Activated naive CD4-positive, alpha-beta T cell treated with Interleukin-2 at 50 U/mL for 16 hours (primary cell): ENCODE results near the gene KLHL26.
"Not testable (repeated sequence)": the region's sequence is repeated elsewhere in the genome, so short reads cannot be mapped to it uniquely, and the experiment has no call there.

Source experiments
- DNase-seq: peaks from one replicate; pipeline ENCODE4 v3.0.0-alpha.2; 2020

The KLHL26 gene, protein sequence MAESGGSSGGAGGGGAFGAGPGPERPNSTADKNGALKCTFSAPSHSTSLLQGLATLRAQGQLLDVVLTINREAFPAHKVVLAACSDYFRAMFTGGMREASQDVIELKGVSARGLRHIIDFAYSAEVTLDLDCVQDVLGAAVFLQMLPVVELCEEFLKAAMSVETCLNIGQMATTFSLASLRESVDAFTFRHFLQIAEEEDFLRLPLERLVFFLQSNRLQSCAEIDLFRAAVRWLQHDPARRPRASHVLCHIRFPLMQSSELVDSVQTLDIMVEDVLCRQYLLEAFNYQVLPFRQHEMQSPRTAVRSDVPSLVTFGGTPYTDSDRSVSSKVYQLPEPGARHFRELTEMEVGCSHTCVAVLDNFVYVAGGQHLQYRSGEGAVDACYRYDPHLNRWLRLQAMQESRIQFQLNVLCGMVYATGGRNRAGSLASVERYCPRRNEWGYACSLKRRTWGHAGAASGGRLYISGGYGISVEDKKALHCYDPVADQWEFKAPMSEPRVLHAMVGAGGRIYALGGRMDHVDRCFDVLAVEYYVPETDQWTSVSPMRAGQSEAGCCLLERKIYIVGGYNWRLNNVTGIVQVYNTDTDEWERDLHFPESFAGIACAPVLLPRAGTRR

DNA sequence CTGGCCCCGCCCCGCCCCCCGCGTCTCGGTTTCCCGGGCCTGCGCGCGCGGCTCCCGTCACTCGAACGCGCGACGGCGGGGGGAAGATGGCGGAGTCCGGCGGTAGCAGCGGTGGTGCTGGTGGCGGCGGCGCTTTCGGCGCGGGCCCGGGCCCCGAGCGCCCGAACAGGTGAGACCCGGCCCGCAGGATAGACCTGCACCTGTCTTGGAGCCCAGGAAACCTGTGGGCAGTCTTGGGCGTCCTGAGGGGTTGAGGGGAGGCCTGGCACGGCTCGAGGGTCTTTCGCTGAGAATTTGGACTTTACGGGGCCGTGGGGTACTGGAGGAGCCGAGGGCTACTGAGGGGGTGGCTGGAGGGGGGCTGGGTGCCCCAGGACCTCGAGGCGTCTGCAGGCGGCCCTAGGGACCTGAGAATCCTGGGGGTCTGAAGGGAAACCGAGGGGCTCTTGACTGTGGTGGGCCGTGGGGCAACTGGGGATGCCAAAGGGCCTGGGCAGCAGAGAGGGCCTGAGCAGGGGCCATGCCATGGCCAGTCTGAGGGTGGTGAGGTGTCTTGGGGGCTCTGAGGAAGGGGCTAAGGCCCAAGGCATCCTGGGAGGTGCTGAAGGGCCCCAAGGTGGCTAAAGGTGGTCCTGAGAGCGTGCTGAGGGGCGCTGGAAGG, at the start of gene KLHL26:
Gene KLHL26, plus strand, starts transcription at position 60 of the 661 bp plus-strand sequence. Its CDS starts 27 bp downstream, at position 87.
- no peak for DNase-seq

DNA sequence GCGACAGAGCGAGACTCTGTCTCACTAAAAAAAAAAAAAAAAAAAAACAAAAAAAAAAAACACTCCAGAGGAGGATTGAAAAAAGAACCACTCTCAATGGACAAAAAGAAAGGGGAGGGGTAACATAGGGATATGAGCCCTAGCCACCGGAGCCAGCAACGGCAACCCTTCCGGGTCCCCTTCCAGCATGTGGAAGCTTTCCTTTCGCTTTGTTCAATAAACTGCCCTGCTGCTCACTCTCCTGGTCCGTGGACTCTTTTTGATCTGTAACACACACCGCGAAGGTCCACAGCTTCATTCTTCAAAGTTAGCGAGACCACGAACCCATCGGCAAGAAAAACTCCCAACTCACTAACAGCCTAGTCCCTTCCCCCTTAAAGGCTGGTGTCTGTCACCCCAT, 49.3 kb upstream of the KLHL26 start:
- DNase-seq, result no peak

DNA sequence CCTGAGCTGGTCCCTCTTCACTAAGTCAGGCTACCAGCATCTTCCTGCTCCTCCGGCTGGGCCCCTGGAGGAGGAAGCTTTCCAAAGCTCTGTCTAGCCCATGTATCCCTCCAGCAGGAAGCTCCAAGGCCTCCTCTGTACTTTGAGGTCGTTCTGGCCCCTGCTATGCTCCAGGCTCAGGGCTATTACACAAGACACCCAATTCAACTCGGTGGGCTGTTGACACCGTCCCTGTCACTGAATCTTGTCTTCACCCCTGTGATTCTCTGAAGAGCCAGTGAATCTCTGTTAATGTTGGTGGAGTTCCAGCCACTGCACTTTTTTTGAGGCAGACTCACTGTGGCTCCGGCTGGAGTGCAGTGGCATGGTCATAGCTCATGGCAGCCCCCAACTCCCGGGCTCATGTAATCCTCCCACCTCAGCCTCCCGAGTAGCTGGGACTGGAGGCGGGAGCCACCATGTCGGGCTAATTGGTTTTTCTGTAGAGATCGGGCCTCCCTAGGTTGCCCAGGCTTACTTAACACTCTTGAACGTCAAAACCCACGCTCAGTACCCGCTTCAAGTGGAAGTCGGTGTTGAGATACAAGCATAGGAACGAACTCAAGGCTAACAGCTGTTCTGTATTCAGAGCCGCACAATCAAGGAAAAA, 48.7 kb upstream of the KLHL26 start:
- DNase-seq, result no peak

DNA sequence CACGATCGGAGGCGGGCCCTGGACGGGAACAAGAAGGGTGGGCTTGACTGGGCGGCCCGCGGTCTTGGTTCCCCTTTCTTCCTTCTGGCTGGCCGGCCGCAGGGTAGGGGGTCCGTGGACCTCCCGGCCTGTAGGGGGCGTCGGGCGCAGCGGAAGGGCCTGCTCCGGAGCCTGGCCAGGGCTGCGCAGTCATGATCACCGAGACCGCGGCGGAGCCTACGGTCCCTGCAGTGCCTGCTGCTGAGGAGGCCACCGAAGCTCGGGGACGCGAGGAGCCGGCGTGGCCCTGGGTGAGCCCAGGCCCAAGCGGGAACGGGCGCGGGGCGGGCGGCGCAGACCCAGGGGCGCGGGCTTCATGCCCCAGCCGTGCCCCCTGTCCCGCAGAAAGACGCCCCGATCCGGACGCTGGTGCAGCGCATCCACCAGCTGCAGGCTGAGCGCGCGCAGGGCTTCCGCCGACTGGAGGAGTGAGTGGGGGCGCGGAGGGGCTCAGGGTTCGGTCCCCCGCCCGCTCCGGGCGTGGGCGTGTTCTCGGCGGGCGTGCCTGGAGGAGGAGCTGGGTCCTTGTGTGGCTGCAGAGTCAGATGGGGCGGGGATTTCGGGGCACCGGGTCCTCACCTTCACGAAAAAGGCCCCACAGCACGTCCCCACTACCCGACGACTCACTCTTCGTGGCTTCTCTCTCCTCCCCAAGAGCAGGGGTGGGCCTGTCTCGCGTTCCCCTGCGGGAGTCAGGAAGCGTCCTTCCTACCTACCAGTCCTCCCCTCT, 48.0 kb upstream of the KLHL26 start, which contains the start of gene REX1BD:
Gene REX1BD, plus strand, starts transcription at position 188 of the 769 bp plus-strand sequence. Its CDS starts 4 bp downstream, at position 192.
- DNase-seq, result peak; percentile 87

DNA sequence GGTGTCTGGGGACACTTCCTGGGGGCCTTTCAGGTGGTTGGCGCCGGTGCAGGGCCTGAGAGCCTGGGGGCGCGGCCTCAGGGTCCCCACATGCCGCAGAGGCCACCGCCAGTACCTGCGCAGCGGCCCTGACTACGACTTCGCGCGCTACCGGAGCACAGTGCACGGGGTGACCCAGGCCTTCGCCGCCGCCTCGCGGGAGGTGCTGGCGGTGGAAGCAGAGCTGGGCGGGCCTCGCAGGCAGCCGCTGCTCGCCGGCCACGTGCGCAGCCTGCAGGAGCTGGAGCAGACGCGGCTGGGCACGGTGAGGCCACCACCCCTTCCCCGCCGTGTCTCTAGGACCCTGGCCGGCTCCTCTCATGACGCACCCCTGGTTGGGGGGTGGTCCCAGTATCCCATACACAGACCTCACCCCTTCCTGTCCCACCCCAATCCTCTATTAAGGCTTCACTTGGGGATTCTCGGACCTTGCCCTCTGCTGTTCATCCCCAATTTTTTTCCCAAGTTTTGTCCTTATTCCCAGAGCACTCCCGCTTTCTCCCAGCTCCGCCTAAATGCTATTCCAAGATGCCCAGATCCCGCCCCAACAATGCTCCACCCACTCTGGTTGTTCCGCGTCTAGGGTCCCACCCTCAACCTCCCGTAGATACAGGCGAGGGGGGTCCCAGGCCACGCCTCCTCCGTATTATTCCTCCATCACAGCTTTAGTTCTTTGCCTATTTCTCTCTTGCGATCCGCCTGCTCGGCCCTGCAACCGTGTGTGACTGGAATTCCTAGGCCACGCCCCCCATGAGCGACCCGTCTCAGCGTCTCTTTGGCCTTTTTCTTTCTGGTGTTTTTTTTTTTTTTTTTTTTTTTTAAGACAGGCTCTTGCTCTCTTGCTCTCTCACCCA, 47.2 kb upstream of the KLHL26 start:
- DNase-seq, result peak; percentile 74

DNA sequence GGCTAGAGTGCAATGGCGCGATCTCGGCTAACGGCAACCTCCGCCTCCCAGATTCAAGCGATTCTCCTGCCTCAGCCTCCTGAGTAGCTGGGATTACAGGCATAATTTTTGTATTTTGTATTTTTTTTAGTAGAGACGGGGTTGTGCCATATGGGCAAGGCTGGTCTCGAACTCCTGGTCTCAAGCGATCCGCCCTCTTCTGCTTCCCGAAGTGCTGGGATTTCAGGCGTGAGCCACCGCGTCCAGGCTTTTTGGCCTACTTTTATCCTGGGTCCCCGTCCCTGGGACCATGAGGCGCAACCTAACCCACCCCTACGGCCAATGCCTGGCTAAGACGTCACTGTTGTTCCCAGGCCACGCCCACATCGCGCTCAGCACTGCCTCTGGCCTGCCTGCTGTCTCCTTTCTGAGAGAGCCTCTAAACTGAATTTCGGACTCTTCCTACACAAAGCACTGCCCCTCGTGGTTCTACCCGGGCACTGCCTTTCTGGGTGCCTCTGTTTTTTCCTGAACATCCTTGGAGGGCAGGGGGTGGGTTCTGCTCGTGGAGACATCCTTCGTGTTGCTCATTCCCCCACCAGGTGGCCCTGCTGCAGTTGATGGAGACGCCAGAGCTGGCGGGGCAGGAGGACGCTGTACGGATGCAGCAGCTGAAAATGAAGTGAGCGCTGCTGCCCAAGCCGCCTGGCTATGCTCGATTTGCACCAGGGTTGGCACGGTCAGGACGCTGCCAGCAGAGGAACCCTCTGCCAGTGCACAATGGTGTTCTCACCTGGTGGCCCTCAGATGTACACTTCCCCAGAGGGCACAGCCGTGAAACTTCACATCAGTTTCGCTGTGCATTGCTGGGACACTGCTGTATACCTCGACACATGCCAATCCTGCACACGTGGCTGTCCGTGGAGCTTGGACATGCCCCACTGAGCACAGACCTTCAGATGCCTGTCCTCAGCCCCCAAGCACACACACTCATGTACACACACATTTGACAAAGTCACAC, 46.3 kb upstream of the KLHL26 start:
- DNase-seq, result no peak

DNA sequence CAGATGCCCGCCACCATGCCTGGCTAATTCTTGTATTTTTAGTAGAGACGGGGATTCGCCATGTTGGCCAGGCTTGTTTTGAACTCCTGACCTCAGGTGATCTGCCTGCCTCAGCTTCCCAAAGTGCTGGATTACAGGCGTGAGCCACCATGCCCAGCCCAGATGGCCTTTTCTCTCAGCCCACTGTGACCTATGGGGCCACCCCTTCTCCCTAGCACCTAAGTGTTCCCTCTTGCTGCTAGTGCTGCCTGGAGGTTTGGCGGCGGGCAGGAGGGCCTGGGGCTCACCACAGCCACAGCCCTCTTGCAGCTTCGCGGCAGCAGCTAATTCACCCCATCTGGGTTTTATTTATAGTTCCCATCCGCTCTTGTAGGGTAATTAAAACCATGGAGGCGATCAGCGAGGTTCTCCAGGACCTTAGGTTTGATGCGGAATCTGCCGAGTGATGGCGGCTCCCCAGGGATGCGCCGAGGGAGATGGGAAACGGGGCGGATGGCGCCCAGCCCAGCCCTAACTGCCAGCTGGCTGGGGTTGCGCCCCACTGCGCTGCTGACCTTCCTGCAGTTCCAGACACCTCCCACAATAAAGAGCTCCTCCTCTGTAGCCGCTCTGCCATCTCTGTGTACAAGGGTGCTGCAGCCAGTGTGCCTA, 45.0 kb upstream of the KLHL26 start:
- DNase-seq, result no peak

DNA sequence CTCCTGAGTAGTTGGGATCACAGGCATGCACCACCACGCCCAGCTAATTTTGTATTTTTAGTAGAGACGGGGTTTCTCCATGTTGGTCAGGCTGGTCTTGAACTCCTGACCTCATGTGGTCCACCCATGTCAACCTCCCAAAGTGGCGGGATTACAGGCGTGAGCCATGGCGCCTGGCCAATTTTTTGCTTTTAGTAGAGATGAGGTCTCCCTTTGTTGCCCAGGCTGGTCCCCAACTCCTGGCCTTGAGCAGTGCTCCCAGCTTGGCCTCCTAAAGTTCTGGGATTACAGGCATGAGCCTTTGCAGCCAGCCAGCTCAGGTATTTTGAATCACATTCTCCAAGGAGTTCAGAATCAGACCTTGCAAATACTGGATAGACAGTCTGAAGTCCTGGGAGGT, 44.1 kb upstream of the KLHL26 start:
- DNase-seq, result not testable (repeated sequence)

DNA sequence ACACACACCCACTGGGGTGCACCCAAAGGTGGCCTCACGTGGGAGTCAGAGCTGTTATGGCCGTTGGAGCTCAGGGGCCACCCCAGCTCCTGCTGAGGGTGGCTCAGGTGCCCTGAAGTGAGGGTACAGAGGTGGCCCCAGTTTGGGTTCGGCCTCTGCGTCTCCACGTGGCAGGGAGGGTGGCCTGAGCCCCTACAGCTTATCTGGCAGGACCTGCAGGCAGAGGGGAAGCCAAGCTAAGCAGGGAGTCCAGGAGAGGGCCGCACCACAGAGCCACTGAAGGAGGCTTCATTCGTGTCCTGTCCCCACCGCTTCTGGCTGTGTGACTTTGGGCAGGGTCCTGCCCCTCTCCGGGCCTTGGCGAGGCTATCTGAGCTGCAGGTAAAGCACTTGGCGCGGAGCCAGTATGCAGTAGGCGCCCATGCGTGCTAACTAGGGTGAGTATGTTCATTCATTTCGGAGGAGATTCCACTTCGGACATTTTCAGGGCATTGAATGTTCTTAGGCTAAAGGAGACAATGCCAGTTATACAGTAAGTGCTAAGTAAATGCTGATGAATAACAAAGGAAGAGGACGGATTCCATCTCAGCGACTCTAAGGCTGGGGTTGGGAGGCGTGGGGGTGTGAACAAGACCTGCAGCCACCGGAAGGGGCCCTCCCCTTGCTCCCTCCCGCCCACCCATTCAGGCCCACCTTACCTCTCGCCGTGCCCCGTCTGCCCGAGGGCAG, 43.3 kb upstream of the KLHL26 start:
- no peak for DNase-seq

DNA sequence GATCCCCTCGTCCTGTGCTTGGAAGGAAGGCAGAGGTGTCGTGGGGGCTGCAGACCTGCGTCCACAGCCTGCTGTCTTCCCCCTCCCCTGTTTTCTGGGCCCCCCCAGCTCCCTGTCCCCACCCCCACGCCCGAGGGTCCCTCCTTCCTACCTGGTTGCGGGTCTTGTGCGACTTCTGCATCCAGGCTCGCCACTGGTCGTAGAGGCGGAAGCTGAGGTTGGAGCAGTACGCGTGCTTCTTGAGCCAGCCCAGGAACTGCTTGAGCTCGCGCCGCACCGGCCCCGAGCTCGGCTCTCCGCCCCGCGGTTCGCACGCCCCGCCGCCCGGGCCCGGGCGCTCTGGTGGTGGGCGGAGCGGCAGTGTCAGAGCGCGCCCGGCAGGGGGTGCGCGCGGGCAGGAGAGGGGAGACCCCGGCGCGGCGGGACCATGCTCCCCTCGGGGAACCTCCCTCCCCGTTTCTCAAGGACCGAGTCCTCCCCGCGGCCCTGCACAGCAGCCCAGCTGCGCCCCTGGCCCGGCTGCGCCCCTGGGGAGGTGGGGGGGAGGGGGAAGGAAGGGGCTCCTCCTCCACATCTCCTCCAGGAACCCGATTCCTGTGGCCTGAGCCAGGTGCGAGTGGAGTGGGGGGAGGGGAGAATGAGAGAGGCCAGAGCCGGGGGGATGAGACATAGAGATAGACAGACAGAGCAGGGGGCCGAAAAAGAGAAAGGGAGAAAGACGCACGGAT, 42.6 kb upstream of the KLHL26 start:
- peak; percentile 78 for DNase-seq

DNA sequence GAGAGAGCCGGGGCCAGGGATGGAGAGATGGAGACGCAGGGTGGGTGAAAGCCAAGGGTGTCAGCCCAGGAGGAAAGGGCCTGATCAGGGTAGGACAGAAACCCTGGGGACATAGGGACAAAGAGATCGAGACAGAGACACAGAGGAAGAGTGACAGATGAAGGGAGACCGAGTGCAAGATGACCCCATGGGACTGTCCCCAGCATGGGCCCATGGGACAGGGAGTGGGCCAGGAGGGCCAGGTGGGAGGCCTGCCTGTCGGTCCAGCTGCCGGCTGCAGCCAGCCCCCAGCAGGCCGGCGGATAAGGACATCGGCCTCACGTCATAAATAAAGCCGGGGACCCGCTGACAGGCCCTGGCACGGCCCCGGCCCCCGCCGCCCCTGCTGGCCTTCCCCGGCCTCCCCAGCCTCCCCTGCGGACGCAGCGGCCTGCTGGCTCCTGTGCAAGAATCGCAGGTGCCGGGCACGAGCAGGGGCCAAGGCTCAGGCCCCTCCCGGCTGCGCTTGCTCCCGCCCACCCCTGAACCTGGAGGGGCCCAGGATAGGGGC, 41.9 kb upstream of the KLHL26 start:
- DNase-seq, result no peak

DNA sequence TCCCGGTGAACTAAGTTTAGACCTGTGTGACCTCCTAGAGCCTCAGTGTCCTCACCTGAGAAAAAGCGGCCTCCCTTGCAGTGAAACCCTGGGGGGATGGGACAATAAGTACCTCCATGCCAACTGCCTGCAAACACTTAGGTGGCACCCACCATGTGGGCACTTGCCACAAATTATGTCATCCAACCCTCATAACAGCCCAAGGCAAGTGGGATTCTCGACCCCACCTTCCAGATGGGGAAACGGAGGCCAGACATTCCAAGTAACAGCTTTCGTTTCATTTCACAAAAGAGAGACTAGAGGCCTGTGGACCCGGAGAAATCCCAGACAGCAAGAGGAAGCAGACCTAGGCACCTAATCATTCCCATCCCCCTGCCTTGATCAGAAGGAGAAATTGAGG, 41.4 kb upstream of the KLHL26 start:
- no peak for DNase-seq

DNA sequence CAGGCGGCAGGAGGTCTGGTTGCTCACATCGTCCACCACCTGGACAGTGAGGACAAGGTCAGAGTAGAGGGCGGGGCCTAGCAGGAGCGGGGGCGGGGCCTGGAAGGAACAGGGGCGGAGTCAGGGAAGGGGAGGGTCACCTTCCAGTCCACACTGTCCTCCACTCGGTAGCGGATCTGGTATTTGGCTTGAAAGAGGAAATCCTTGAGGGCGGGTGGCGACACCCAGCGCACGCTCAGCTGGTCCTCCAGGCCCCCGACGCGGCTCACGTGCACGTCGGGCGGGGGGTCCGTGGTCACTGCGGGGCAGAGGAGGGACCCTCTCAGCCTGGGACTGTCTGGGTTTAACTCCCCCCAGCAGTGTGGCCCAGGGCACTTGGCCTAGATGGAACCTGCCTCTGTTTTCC, 40.1 kb upstream of the KLHL26 start:
- no peak for DNase-seq

DNA sequence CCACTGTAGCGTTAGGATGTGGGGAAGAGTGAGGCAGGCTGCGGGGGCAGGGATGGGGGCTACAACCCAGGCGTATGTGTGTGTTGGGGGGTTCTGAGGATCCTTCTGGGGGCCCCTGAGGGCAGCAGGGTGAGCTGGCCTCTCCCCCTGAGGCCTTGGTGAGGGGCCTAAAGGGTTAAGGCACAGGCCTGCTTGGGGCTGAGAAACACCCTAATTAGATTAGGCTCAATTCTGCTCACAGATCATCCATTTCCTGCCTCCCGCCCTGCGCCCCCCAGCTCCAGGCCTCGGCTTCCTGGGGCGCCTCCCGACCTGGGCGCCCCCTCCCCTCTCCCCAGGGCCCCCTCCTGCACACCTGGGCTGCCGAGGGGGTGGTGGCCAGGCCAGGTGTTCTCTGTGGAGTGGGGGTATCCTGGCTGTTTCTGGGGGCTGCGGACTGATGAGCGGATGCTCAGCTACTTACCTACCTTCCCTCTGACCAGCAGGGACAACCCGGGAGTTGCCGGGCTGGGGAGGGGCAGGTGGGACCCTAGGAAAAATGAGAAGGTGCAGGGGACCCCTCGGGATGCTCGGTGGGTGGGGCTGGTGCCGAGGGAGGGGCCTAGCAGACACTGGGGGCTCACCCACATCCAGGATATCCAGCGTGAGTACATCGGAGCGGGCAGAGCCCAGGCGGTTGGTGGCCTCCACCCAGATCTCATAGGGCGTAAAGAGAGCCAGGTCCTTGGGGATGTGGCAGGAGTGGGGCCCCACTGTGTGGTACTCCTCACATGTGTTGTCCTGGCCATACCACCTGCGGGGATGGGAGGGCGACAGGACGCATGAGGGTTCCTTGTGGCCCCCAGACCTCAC, 38.8 kb upstream of the KLHL26 start:
- DNase-seq, result no peak

DNA sequence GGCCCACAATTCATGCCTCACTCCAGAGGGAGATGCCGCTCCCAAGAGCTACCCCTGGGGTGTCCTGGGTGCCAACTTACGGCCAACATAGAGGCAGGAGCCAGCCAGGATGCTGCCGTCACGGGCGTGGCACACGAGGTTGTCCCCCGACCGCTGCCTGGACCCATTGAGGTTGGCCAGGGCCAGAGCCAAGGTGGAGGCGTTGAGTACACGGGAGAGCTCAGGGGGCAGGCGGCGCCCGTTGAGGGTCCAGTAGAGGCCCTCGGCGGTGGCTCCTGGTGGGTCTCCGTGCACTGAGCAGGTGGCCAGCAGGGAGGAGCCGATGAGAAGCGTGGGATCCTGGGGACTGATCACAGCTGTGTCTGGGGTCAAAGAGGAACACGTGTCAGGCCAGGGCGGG, 37.3 kb upstream of the KLHL26 start:
- no peak for DNase-seq

DNA sequence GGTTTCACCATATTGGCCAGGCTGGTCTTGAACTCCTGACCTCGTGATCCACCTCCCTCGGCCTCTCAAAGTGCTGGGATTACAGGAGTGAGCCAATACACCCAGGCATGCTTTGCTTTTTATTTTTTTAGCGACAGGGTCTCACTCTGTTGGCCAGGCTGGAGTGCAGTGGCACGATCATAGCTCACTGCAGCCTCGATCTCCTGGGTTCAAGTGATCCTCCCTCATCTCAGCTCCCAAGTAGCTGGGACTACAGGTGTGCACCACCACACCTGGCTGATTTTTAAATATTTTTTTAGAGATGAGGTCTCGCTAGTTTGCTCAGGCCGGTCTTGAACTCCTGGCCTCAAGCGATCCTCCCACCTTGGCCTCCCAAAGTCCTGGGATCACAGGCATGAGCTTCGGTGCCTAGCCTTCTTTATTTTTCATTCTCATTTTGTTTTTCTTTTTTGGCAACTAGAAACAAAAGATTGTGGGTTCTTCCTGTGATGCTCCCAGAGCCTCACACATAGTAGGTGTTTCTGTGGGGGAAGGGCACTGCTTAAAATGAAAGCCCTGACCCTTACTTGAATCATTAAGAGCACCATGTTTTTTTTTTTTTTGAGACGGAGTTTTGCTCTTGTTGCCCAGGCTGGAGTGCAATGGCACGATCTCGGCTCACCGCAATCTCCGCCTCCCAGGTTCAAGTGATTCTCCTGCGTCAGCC, 36.0 kb upstream of the KLHL26 start:
- not testable (repeated sequence) for DNase-seq
